ENCODE data around the gene EFNA5.

Gene EFNA5

DNA sequence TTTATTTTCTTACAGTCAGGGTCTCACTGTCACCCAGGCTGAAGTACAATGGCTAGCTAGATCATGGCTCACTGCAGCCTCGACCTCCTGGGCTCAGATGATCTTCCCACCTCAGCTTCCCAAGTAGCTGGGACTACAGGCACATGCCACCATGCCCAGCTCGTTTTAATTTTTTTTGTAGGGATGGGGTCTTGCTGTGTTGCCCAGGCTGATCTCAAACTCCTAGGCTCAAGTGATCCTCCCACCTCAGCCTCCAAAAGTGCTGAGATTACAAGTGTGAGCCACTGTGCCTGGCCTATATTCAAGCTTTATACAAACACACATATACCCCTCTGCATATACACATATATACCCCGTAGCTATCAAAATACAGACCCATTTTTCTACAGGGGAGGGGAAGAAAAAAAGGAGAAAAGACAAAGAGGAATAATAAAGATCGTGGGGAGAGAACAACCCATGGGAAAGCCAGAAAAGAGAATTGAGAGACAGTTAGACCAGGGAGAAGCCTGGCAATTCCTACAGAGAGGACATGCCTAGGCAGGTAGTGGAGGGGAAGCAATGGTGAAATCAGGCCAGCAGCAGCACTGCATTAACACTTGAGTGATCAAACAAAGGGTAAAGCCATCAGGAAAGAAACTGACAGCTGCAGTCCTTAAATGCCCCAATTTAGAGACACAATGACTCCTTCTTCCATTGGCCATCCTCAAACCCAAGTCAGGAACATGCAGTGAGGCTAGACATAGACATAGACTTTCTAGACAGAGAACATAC lies 102.7 kb downstream of the EFNA5 start:
- DNase-seq: no peak

DNA sequence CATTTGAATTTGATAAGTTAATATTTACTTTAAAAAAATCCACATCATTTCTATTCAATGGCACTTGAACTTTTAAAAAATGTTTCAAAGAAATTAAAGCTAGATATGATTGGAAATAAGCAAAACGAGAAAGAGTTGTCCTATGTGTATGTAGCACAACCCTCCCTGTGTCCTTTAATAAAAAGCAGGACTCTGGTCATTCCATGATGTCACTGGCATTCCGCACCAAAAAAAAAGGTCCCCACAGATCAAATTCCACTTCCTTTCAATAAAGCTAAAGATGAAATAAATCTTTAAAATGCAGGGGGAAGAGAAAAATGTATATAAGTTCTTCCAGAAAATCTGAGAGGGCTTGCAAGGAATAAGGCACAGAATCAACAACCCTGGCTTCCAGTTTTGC lies 103.8 kb downstream of the EFNA5 start:
- DNase-seq: no peak

DNA sequence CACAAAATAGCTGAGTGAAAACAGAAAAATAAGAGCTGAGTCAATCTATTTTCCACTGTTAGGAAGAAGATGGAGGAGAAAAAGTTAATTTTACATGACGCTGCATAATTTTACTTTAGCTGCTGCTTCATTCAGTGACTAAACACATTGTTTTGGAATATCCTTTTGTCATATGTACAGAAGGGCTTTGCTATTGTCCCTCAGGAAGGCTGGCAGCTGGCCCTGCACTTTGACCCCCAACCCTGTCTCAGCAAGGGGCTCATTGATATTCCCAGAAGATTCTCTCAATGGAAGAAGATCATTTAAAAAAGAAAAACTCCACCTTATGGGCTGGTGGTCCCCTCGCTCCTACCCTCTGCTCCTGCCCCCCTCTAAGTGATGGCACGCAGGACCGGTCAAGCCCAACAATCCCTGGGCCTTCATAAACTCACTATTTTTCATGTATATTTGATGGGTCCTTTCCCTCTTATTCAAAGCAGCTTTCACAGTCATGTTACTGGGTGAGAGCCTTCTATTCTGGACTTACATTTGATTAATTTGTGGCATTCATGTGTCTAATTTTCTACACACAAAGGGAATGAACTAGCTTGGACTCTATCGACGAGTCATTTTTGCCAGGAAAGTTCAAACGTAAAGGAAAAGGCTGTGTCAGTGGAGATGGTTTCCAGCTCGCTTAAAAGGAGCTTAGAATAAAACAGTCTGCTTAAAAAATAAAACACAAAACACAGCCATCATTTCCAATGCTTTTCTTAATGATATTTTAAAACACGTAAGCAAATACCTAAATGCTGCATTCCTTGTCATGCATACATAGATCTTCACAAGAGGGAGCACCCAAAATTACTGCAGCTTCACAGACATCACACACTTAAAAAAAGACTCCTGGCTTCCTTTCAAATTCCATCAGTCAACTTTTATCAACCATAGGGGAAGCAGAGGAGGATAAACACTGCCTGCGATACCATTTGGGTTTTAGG lies 104.7 kb downstream of the EFNA5 start:
- DNase-seq: no peak

DNA sequence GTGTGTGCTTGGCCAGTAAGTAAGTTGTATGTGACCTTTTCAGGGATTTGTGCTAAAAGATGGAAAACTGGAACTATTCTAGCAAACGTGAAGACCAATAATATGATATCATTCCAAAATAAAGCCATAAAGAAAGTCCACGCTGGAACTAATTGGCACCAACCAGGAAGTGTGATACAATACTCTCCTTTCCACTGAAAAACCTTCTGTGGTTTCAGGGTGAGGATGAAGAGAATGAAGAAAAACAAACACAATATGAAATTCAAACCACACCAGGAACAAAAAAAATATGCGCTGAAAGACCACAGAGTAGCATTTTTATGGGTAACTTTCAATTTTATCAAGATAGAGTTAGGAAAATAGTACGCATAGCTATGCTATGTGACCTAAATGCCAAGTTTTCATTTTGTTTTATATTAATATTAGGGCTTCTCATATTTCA lies 105.8 kb downstream of the EFNA5 start:
- no peak for DNase-seq

DNA sequence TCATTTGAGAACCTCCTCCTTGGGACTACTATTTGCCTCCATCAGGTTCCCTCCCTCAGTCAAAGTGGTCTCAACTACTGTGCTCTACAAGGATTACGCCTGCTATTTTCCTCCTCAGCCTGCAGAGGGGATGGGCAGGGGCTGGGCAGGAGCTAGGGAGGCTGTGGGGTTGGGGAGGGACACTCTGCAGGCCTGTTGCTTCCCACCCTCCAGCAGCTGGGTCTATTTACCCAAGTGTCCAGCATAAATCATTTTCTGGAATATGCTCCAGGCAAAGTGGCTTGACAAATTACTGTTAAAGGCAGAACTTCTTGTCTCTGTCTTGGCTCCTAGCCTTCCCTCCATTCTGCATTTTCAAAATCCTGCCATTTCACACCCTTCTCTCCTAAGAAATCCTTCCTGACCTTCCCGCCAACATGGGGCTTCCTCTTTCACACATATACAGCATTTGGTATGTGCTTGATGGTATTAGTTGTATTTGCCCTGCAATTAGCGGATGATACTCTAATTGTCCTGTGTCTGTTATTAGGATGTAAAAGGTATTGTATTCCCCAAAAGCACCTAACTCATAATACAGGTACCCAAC lies 106.7 kb downstream of the EFNA5 start:
- no peak for DNase-seq

DNA sequence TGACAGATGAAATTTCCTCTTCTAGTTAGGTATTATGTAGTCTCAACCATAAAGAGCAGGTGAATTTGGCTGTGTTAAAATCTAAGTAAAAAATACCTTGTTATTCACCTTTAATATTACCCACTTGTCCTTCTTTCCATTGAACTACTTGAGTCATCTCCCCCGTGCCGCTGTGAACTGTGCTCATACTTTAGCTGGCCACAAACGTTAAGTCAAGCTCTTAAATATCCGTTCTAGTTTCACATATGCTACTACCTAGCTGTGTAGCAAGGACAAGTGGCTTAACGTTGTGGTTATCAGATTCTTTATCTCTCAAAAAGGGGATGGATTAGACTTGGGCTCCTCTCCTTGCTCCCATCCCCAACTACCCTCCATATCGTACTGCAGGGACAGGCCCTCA lies 110.4 kb downstream of the EFNA5 start:
- no peak for DNase-seq

DNA sequence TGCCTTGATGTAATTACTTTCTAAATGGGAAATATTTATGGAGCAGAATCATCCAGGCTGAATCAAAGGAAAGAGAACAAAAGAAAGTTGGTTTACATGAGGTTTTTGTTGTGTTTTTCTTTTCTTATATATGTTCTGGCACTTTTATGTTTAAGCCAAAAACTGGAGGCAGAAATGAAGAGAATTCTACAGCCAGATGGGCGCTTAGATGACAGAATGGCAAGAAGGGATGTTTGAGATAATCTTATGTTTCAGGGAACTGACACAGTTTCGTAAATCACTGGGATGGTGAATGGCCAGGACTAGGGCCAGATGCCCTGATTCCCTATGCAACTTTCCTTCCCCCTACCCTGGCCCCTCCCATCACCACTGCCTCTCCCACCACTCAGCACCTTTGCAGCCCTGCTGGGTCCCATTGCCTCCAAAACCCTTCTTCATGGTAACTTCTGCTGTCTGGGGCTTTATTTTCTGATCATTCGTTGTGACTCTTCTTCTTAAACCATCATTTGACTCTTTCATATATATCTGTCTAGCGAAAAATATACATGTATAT lies 111.8 kb downstream of the EFNA5 start:
- DNase-seq: no peak

DNA sequence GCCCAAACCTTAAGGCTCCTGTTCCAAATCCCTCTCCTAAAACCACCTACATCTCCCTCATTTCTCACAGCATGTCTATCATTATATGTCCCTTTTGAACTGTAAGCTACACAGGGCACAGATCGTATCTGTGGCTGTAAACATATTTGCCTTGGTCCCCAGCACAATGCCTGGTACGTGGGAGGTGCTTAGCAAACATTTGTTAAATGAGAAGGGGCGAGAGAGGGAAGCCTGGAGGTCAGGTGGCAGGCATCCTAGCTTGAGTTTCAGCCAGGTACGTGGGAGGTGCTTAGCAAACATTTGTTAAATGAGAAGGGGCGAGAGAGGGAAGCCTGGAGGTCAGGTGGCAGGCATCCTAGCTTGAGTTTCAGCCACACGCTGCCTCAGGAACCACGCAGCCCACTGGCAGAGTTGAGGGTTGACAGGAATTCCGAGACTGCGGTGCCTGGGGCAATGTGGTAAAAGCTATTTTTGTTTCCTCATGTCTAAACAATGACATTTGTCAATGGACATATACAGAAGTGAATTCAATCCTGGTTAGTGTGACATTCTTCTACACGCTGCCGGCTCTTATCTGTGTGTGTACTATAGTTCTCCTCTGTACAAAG lies 113.6 kb downstream of the EFNA5 start:
- no peak for DNase-seq

DNA sequence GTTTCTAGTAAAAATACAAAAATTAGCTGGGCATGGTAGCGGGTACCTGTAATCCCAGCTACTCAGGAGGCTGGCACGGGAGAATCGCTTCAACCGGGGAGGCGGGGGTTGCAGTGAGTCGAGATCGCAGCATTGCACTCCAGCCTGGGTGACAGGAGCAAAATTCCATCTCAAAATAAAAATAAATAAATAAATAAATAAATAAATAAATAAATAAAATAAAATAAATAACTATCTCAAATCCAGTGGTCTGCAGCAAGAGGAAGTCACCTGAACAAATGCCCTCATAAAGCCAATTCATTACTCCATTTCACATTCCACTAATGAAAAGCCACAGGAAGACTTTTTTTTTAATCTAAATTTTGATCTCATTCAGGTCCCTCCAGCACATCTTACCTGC lies 114.2 kb downstream of the EFNA5 start:
- no peak for DNase-seq

DNA sequence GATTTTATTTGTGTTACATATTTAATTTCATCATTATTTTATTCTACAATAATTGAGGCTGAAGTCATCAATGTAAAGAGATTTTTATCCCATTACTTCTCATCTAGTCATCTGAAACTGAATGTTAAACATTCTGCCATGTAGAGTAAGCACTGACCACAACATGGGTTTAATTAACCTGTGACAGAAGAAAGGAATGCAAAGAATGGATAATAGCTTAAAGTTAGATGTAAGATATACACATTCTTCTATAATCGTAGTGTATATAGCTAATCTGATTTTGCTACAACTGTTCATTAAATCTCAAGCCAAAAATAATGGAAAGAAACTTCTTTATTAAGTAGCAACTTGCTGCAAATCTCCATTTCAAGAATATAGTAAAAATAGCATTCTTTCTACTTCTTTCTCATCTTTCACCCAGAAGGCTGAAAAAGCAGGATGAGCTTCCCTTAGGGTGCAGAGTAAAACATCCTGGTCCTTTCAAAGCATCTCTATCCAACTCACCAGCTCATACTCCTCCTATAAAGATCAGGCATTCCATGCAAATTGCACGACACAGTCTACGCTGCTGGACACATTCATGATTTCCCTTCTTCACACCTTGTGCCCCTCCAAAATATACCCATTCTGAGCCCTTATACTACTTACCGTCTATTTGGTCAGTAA lies 115.2 kb downstream of the EFNA5 start:
- no peak for DNase-seq

DNA sequence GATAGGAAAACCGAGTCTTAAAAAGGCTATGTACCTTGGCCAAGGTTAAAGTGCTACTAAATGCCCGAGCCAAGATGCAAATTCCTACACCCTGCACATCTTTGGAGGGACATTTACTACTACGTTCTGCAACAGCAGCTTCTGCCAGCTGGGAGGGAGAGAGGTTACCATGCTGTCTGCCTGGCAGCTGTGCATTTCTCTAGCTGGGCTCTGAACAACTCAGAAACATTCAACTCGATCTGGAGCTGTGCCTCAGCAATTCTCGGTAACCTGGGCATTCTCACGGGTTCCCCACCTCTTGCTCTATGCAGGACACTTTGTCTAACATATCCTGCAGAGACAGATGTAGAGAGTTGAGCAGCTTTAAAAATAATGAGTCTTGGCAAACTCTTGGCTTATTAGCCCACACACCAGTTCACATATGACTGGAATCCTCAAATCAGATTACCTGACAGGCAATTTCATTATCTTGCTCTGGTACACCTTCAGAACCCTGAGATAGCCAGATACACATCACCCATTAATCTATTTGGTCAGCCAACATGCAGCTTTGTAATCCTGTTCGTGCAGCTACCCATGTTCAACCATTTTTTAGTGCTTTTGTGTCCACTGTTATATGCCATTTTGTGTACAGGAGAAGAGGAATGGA lies 115.8 kb downstream of the EFNA5 start:
- no peak for DNase-seq

DNA sequence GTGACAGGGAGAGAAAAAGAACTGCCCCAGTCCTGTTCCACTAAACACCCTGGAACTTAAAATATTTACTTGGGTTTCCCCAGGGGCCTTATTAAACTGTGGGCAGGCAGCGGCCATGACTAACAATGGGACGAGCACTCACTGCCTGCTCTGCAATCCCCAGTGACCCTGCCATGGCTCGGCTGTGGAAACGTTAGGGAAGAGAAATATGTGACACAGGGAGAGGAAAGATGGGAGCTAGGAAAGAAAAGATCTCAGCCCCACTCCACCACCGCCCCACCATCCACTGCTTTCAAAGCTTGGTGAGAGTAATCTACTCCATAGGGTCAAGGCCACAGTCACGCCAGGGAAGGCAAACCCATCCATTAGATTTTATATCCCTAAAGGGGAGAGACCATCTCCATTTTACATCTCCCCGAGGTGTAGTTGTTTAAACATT lies 117.6 kb downstream of the EFNA5 start:
- no peak for DNase-seq

DNA sequence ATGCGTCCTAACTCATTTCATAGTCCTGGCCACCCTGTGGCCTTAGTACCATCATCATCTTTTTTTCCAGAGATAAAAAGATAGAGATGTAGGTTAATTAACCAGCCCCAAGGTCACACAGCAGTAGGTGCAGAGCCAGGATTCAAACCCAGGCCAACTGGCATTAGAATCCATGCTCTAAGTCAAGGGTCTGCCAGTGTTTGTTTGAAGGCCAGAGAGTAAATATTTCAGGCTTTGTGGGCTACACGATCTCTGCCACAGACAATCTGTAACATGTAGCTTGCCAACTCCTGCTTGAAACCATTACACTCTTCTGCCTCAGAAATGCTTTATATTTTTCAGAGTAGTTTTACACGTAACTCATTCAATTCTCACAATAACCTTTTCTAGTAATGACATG lies 119.6 kb downstream of the EFNA5 start:
- no peak for DNase-seq

DNA sequence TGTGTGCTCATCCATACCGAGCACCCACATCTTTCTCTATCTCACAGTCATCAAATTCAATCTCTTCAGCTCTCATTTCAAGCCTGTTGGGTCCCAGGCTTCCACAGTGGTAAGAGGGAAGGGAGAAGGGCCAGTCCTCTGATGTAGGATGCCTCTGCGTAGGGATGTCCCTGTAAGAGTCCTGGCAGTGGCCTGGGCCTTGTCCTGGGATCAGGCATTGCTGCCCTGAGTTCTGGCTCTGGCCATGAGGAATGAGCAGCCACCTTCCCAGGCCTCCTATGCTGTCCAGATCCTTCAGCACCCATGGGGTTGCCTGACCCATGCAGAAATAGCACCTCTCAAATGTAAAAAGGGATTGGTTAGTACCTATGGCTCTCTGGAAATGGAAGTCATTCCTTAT lies 121.2 kb downstream of the EFNA5 start:
- DNase-seq: no peak

DNA sequence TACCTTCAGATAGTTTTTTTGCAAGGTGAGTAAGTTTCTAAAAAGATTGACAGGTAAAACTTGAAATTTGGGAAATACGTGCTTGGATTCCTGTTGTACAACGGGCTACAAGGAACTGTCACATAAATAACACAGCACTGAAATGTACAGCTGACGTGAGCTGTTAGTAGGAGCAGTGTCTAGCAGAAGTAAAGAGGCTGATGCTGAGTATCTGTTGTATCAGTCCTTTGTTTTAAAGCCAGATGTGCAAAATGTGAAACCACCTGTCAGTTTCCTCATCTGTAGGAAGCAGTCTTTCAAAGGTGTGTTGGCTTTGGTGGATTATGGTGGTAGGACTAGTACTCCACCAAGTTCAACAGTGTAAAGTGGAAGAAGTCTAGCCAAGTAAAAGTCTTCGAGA lies 122.3 kb downstream of the EFNA5 start:
- no peak for DNase-seq

DNA sequence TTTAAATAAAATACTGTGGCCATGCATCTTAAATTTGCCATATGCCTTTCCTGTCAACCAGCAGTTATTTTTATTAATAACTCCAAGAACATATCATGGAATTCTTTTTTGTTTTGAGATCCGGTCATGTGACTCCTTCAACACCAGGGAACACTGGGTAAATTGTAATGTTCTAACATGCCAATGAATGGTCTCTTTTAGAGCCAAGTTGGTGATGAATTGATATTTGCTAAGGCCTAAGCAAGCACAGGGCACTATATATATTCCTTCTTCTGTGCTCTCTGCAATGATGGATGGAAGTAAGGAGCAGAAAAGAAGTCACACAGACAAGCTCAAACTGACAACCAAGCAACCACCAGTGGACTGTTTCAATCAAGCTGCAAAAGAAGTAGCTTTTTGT lies 124.0 kb downstream of the EFNA5 start:
- no peak for DNase-seq

DNA sequence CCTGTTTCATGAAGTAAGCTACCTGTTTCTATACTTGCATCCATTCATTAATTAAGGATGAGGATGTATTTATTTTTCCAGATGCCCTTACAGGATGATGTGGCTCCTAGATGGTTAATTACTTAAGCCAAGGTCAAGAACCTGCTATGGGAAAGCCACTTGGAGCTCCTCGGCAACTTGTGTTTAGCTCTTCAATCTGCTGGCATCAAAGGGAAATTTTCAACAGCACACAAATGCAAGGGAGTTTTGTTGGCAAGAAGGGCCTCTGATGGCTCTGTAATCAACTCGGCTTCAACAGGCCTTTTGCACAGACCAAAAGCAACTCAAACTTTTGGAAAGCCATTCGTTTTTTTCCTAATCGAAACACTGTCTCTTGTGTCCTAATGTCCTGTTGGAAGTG lies 125.3 kb downstream of the EFNA5 start:
- no peak for DNase-seq

DNA sequence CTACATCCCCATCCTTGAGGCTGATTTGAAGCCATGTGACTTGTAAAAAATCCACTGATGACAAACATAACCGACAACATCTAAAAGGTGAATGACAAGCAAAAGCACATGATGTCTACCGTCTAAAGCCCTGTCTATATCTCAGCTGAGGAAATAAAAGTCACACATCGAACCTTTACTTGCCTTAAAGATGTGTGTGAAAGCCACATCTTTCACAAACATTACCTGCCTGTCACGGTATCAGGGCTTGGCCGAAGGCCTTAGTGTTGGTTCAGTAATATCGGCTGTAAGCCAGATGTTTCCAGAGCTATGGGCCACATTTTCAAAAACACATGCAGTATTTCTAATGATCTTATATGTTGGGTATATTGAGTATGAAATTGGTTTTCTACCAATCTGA lies 125.8 kb downstream of the EFNA5 start:
- DNase-seq: no peak

DNA sequence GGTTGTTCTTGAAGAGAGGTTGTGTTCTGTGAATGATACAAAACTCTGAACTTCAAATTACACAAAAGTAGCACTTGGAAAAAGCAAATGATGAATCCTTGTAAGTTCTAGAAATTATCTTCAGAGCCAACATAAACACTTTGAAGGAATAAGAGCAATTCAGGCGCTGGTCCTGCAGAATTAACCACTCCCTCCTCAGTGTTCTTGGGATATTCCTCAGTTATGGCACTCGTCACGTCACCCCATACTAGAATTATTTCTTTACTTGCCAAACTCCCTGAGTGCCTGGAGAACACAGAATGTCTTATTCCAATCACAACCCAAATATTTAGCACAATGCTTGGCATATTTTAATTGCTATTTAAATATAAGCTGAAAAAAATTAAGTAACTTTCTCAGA lies 126.3 kb downstream of the EFNA5 start:
- DNase-seq: no peak

DNA sequence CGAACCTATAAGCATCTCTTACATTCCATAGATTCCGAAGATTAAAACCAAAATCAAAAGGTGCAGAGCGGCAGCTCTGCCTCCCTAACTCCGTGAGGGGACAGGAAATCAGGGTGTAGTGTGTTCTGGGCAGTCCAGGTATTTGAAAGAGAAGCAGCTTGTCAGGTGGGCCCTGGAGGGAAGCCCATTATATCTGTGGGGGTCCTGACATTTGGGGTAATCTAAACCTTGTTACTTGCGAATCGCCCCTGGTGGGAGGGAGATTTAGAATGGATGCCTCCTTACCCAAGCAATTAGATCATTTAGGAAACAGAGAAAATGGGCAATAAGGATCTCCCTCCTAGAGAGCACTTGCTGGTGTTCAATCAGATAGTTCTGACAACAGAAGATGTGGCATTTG lies 126.9 kb downstream of the EFNA5 start:
- no peak for DNase-seq

DNA sequence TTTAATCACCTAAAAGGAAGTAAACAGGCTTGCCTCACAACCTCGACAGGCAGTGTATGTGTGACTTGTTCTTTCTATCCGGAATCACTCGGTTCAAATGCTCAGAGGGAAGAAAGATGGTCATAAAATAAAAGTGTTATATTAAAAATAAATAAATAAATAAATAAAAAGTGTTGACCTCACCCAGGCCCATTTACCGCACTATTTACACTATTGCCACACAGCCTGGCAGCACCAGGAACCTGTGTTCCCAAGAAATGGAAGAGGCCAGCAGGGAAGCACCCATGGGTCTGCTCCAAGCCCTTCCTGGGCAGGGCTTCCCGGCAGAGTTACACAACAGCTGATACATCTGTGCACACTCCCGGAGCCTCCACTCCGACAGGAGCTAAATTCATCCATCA lies 127.9 kb downstream of the EFNA5 start:
- no peak for DNase-seq

DNA sequence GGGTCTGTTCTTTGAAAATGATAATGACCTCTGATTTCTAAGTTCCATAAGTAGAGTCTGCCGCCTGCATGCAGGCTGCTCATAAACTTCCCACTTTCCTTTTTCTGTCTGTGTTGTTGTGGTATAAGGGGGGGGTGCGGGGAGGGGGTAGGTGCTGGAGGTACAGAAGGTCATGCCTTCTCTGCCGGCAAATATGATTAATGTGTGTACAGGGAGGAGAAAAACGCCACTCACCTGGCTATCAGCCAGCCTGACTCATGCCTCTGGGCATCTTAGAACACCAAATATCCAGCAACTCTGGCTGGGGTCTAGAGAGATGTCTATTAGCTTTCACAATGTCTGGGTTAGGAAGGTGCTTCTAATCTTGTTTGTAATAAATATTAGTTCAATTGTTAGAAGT lies 128.3 kb downstream of the EFNA5 start:
- no peak for DNase-seq
